CD4-positive, alpha-beta T cell treated with Interleukin-2 at 100 ng/mL for 4 hours (primary cell): ENCODE data around the gene CSRP2.

Experiments
- DNase-seq: peaks from one replicate; pipeline ENCODE4 v3.0.0-alpha.2; 2020; ENCODE audit warnings: low spot score

The CSRP2 gene

DNA sequence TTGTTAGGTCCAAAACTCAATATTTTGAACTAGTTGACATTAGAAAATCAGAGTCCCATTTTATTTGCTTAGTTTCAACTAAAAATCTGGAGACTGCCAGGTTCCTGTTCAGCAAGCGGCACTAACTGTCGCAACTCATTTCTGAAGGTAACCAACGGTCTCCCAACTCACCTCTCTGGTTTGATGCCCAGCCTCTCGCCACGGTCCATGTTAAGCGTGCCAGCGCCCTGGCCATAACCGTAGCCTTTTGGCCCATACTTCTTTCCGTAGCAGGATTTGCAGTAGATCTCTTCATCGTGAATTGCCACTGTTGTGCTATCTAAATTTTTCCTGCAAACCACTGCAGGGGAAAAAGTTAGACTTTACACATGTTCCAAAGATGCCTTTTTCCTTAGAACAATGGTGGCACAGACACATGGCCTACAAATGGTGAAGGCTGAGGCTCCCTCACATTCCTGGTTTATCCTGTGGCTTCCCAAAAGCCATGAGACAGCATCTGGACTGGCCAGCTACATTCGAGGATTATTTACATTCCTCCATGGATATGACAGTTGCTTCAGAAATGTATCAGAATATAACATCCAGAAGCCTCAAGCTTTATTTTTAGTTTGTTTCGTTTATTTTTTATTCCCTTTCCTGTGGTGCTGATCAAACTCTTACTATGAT is 15.7 kb downstream of the CSRP2 start:
- no peak for DNase-seq

- DNase-seq: no peak
Measured at GRCh38 chr12:76860256-76860655, 18.6 kb downstream of the CSRP2 start.

DNA sequence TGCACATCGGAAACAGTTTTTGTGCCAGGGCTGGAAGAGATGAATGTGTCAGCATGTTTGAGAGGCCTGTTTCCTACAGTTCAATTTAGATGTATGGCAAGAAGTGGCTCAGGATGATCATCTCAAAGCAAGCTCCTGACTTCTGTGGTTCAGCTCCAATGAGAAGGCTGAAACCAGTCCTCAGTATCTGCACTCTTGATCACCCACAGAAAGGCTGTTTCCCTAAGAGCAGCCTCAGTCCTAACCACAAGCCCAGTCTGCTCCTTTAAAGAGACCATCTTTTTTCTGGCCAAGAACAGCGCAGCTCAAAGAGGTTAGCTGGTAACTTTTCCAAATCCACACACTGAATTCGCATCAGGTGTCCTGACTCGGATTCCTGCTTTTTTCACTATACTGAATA is 19.2 kb downstream of the CSRP2 start:
- no peak for DNase-seq

DNA sequence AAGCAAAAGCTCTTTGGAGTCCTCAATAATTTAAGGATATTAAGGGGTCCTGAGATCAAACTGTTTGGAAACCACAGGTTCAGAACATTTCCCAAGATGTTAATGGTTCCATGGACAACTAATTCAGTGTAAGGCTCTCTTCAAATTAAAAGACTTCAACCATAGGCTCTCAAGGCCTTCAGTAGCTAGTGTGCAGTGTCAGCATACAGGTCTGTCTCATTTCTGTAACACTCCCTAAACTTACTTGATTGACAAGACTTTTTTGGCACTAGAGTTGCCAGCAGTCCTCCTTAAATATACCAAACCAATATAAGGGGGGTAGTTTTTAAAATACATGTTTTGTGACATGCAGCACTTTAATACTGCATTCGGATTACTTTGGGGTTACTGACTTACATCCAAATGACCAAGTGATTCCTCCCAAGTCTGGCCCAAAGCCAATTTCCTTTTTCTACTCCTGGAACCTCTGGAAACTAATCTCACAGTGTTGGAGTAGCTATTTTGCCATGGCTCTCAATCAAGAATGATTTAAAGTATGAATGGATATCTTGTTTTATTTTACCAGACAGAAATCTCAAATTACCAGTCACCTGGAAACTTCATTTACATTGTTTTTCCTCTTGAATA is 22.7 kb downstream of the CSRP2 start:
- no peak for DNase-seq

GRCh38 chr12:76855271-76855670 is 23.5 kb downstream of the CSRP2 start:
- no peak for DNase-seq

DNA sequence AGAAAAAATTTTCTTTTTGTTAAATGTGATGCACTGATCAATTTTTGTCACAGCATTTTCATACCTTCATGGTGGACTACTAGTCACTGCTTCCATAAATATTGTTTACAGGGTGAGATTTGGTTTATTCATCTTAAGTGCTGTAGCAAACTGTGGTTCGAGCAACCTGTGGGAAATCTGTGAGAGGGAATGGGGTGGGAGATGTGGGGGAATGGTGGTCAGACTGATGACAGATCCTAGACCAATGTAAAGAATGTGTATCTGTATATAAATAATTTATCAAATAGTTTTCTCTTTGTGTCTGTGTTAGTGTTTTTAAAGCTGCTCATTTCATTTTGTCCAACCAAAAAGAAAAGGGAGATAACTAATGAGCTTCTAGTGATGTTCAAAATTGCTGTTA is 26.7 kb downstream of the CSRP2 start:
- DNase-seq: no peak

GRCh38 chr12:76848132-76848531 is 30.7 kb downstream of the CSRP2 start:
- no peak for DNase-seq

DNA sequence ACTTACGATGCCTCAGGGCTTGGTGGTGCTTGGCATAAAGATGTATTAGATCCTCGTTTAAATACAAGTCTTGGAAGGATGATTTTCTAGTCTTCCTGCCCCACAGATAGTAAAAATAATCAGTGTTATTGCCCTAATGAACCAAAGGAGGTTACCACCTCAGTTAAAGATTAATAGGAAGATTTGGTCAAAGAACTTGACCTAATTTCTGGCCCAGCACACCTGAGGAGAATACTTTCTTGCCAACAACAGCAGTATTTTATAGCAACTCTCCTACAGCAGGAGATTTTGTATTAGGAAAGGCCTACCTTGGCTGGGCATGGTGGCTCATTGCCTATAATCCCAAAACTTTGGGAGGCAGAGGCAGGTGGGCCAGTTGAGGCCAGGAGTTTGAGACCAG is 31.6 kb downstream of the CSRP2 start:
- no peak for DNase-seq

DNA sequence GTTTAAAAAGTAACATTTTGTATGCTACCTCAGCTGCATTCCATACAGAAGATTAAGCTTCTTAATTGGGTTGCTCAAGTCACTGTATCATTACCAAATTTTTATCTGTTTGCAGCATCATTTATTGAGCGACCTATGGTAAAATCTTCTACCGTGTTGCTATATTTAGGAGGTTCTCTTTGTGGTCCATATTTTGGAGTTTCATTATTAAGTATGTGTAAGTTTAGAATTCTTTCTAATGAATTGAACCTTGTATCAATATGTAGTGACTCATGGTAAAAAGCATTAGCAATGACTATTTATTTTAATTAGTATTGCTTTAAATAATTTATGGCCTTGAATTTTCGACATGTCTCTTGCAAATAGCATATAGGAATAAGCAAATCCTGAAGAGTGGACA is 42.2 kb downstream of the CSRP2 start:
- no peak for DNase-seq

DNA sequence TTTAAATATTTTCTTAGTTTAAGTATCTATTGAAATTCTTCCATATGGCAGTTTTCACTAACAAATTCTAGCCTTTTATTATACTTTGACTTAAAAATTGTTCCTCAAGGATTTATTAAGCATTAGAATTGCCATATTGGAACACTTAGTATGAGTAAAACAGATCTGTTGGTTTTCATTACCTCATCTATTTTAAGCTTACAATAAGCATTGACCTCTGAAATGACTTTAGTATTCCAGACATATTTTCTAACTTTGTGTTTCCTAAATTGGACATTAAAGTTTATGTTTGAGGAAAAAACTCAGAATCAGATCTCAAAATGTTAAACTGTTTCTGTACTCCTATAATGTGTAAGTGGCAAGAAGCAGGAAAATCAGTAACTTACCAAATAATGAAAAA is 48.4 kb downstream of the CSRP2 start:
- no peak for DNase-seq

DNA sequence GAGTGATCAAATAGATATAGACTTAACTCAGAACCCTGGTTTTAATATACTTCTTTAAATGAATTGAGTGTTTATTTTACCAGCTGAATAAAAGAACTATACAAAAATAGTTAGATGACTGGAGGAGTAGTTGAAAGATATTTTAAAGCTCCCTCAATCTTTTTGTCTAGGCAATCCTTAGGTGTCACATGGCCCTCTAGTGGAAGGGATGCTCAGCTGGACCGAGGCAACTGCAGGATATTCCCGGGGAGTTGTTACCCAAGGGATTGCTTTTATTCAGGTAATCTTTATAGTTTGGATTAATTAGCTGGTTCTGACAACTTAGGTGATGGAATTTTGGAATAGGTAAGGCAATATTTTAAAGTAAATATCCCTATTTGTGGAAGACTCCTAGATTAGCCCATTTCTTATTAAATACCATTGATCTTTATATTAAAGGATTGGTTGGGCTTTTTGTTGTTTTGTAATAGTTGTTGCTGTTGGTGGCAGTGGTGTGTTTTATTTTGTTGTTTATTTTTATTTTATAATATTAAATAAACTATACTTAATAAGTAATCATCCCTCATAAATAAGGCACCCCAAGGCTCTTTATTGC is 57.8 kb downstream of the CSRP2 start:
- no peak for DNase-seq

DNA sequence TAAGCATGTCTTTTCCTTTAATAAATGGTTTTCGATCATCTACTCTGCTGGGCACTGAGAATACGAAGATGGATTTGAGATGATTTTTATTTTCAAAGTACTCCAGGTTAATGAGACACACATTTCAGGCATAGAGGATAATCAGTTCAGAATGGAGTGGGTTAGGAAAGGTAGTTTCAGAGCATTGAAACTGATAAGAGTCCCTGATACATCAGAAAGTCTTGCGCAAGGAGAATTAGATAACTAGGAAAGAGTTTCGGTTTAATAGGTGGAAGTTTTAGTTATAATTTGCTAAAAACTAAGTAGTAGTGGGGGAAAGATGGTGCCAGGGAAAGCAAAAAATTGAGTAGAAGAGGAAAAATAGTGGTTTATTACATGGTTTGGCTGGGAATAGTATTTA is 64.8 kb downstream of the CSRP2 start:
- DNase-seq: no peak

DNA sequence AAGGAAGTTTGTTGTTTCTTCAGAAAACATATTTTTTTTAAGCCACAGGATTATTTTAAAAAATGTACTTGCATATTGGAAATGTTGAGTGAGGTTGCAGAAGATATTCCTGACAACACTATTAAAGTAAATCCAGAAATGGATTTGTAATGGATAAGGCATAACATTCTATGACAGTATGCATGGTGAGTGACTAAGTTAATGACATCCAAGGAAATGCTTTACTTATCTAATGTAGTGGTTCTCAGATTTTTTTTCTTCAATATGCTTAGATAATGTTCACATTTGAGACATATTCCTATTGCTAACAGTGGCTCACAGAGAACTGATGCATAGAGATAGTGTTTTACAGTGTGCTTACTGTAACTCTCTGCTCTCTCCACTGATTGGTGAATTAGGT is 65.6 kb downstream of the CSRP2 start:
- DNase-seq: no peak

DNA sequence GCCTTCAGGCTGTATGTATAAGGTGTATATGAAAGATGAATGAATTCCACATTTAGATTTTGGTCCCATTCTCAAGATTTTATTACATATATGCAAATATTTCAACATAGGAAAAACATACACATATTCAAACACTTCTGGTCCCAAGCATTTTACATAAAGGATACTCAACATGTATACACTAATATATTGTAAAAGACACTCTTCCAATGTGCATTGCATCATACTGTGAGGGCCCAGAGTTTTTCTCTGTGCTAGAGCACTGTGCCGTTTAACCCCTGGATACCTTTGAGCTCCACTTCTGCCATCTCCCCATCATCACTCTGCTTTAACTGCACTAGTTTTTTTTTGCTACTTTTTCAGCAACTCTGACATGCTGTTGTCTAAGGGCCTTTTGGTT is 66.8 kb downstream of the CSRP2 start:
- no peak for DNase-seq

DNA sequence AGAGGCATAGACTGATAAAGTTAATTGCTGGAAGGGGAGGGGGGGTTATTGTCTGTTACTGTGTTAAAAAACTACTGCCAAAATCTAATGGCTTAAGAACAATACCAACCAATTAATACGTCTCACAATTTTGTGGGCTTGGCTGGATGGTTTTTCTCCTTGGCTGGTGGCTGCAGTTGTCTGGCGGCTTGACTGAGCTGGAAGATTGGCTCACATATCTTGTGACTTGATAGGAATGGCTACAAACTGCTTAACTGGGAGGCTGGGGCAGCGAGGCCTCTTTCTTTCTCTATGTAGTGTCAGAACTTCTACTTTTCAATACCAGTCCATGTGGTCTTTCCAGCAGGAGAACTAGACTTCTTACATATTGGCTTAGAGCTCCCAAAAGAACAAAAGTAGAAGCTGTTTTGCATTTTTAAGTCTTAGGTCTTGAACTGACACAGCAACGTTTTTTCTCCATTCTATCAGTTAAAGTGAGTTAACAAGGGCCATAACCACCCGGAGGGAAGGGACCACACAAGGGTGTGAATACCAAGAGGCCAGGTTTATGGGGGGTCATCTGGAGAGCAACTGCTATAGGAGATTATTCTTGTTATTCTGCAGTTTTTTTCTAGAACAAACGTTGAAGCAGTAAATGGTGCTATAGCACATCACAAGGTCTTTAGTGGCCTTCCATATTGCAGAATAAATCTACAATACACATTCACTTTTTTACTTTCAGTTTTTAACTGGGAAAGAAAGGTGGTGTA is 68.0 kb downstream of the CSRP2 start:
- DNase-seq: no peak
